ENCODE data around the gene GALNT11.
"Not testable (repeated sequence)": the region's sequence is repeated elsewhere in the genome, so short reads cannot be mapped to it uniquely, and the experiment has no call there.

GRCh38 chr7:152021740-152022139, 3.7 kb upstream of the GALNT11 start:
- TF ChIP-seq EZH2 (IDR thresholded peaks at IDR 0.05; ENCODE audit: borderline replicate concordance, low read depth, low read length, severe bottlenecking); CTCF (IDR thresholded peaks at IDR 0.05; ENCODE audit: borderline replicate concordance, extremely low read depth, low read length, poor library complexity, severe bottlenecking): not testable (repeated sequence)

Measured in DND-41 (cell line).